Prostate gland (tissue), 2 donors: Measurements from ENCODE around the gene LBR. TPM values are rescaled to one million over a fixed set of nuclear protein-coding genes. Genes with fewer than 3 reads are reported as not detected.

Experiments
- DNase-seq: peaks from one replicate; pipeline ENCODE4 v3.0.0-alpha.2; 2019; ENCODE audit warnings: low spot score
- H3K27ac ChIP-seq, 2 donors: fragments of 200-600 bp; sonication (generic); 2 replicates each; pipeline ENCODE4 v1.5.1; 2017 to 2019
- H3K27me3 ChIP-seq: fragments of 200-600 bp; sonication (generic); replicated peaks from 2 replicates; pipeline ENCODE4 v1.5.1; 2019; ENCODE audit not compliant: insufficient read depth
- H3K36me3 ChIP-seq, 2 donors: fragments of 200-600 bp; sonication (generic); 1 replicate in 1 of 2; 2 replicates in 1 of 2; pipeline versions ENCODE4 v1.5.1 to v1.8.1; 2017 to 2019
- H3K4me1 ChIP-seq: fragments of 200-600 bp; sonication (generic); replicated peaks from 2 replicates; pipeline ENCODE4 v1.5.1; 2019
- H3K4me3 ChIP-seq, 2 donors: fragments of 200-600 bp; sonication (generic); 2 replicates each; pipeline ENCODE4 v1.5.1; 2017 to 2019
- H3K9me3 ChIP-seq: fragments of 200-600 bp; sonication (generic); 2 replicates; pipeline ENCODE4 v1.5.1; 2017
- CTCF ChIP-seq, 4 experiments: fragments of 200-600 bp in 2 of 4; fragments of 450-650 bp in 2 of 4; sonication (generic) in 2 of 4; IDR thresholded peaks; 1 replicate in 3 of 4; 2 replicates in 1 of 4; pipeline ENCODE4 v1.5.1; 2016 to 2019; ENCODE audit warnings: antibody characterized with exemption in 4 of 4, mild to moderate bottlenecking in 2 of 4, moderate library complexity in 2 of 4
- POLR2A ChIP-seq: fragments of 450-650 bp; IDR thresholded peaks from one replicate; pipeline ENCODE4 v1.6.1; 2016; ENCODE audit warnings: antibody characterized with exemption, mild to moderate bottlenecking
- POLR2AphosphoS5 ChIP-seq: sonication (generic); formaldehyde crosslinking; IDR thresholded peaks from one replicate; pipeline ENCODE4 v1.6.1; 2017; ENCODE audit warnings: antibody characterized with exemption
- WGBS: methylation state at CpG from one replicate; pipeline ENCODE4 v1.1.5; 2018; 5-methylcytosine and 5-hydroxymethylcytosine counted together
- intact Hi-C: fragments of 100-400 bp; cut with DNase I; formaldehyde crosslinking; loops from one replicate; pipeline ENCODE4 v1.14.2; 2022
- total RNA-seq, 2 donors: library from RNA; depleted of rRNA; stranded (reverse); fragments of >200 nt; gene quantifications; one replicate each; pipeline ENCODE4 v1.1.0, GENCODE V29; 2016

The LBR gene
- total RNA-seq, 2 donors from 2014 or later, result 28.7 to 36.4 TPM

DNA sequence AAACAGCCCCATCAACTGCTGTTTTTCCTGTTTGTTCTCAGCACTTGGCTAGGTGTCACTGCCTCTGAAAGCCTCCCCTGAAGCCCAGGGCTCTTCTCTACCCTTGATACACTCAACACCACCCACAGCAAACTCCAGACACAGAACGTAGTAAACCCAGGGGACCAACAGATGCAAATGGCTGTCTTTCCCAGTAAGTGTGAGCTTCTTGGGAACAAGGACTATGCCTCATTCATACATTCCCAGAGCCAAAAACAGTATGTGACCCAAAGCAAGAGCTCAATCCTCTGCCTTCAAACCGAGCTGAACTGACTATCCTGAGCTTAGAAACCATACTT is 4.4 kb downstream of the LBR start:
- 57% methylated on average over 2 of the region's 2 CpGs for WGBS
- no peak overlapping the region for H3K4me3 ChIP-seq
- no peaks in the 10 kb centered on the region for H3K9me3 ChIP-seq
- no peaks in the 10 kb centered on the region for H3K36me3 ChIP-seq
- TF ChIP-seq CTCF (IDR thresholded peaks at IDR 0.05) (no peak), POLR2A (no peak), POLR2AphosphoS5 (no peak)
- H3K4me1 ChIP-seq, result peaks cover 18% of the 10 kb centered on the region
- no peak for DNase-seq
- H3K27ac ChIP-seq, result peak overlapping the region in 1 of 2 donors; percentile 1
- no peaks in the 10 kb centered on the region for H3K27me3 ChIP-seq
- intact Hi-C loops, result loop anchor here (10.0 kb wide), 1 partner anchor 641 kb away; the partner anchor contains the start of gene H3-3A

DNA sequence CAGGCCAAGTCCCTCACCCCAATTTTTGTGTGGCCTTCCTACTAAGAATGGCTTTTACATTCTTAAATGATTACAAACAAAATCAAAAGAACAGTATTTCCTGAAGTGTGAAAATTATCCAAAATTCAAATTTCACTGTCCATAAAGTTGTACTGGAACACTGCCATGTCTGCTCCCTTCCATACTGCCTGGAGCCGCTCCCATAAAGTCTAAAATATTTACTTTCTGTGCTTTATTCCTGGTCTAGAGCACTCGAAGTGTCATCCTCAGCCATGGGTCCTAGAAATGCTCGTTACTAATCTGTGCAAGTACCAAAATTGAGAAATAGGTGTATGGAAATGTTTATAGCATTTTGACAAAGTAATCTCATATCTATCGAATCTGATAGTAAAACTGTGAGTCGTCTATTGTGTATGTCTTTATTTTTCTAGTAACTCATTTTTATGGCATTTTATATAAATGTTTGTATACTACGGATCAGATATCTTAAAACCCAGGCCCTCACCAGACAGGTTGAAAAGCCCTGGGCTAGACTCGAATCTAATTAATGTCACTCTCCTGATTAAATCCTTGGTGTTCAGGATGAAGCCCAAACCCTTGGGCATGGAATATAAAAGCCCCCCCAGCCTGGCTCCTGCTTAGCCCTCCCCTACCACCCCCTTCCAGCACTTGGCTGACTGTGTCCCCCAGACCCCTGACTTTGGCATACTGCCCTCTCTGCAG is 4.9 kb downstream of the LBR start:
- H3K27me3 ChIP-seq, result no peaks in the 10 kb centered on the region
- H3K27ac ChIP-seq, result peak overlapping the region in 1 of 2 donors; percentile 1
- 23% methylated on average over 7 of the region's 7 CpGs for WGBS
- DNase-seq, result no peak
- H3K36me3 ChIP-seq, result no peaks in the 10 kb centered on the region
- H3K4me1 ChIP-seq, result peaks cover 21% of the 10 kb centered on the region
- no peak overlapping the region for H3K4me3 ChIP-seq
- H3K9me3 ChIP-seq, result no peaks in the 10 kb centered on the region
- TF ChIP-seq POLR2AphosphoS5 (no peak), CTCF (IDR thresholded peaks at IDR 0.05) (no peak), POLR2A (no peak)
- intact Hi-C loops, result loop anchor here (10.0 kb wide), 1 partner anchor 642 kb away; the partner anchor contains the start of gene H3-3A

DNA sequence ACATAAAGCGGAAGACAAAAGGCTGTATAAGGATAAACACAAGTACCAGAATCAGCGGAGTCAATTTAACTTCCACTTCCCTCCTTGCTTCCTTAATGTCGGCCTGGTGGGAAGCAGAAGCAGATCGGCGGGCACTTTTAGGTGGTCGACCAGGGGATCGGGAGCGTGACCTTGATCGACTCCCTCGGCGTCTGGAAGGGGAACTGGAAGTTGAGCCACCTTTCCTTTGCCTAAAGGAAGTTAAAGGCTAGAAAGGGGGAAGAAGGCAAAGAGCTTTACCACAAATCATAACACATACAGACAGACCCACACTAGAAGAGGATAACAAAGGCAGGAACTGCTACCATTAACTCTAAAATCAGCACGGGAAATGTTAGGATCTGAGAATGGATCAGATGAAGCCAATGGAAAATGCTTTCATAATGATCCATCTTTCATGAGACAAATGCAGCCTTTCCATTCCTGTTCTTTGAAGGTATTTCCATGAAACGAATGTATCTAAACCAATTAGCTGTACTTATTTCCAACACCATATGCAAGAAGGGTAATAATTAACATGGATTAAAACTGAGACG is 5.7 kb downstream of the LBR start:
- no peak for DNase-seq
- Histone ChIP-seq H3K4me1 (peaks cover 25% of the 10 kb centered on the region), H3K36me3 (no peaks in the 10 kb centered on the region), H3K9me3 (no peaks in the 10 kb centered on the region), H3K27me3 (no peaks in the 10 kb centered on the region), H3K4me3 (no peak overlapping the region), H3K27ac (no peak overlapping the region)
- 64% methylated on average over 14 of the region's 14 CpGs for WGBS
- intact Hi-C loops, result loop anchor here (10.0 kb wide), 1 partner anchor 643 kb away; the partner anchor contains the start of gene H3-3A
- TF ChIP-seq POLR2AphosphoS5, result no peak
- no peak for TF ChIP-seq CTCF (IDR thresholded peaks at IDR 0.05)
- no peak for TF ChIP-seq POLR2A

- H3K4me3 ChIP-seq, result no peak overlapping the region
- TF ChIP-seq POLR2AphosphoS5, result peak; percentile 20
- TF ChIP-seq CTCF (IDR thresholded peaks at IDR 0.05), result no peak
These were observed 9.2 kb downstream of the LBR start for GRCh38 chr1:225418598-225418997.

DNA sequence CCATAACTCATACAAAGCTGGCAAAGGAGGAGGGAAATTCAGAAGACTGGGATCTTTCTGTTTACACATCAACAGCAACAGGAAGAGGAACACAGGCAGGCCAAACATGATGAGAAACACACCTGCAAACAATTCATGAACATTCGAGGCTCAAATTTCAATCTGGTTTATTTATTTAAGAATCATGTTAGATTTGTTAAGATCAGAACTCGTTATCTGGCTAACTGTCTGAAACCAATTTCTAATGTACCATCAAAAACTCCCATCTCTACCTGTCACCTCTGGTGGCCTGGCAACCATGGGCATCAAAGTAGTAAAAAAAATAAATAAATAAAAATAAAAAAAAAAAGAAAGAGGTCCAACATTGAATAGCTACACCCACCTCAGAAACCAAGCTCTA is 9.8 kb downstream of the LBR start:
- no peak for DNase-seq
- intact Hi-C loops, result no loop called here
- Histone ChIP-seq H3K27ac (no peak overlapping the region), H3K27me3 (no peaks in the 10 kb centered on the region), H3K36me3 (no peaks in the 10 kb centered on the region), H3K4me3 (no peak overlapping the region), H3K9me3 (no peaks in the 10 kb centered on the region), H3K4me1 (peaks cover 18% of the 10 kb centered on the region)
- 33% methylated on average over 2 of the region's 2 CpGs for WGBS
- TF ChIP-seq POLR2AphosphoS5 (no peak), POLR2A (no peak), CTCF (IDR thresholded peaks at IDR 0.05) (no peak)

More at GRCh38 chr1:225418598-225418997, 9.2 kb downstream of the LBR start:
- Histone ChIP-seq H3K9me3 (no peaks in the 10 kb centered on the region), H3K4me1 (peaks cover 24% of the 10 kb centered on the region), H3K27ac (peak overlapping the region in 1 of 2 donors; percentile 10), H3K36me3 (no peaks in the 10 kb centered on the region), H3K27me3 (no peaks in the 10 kb centered on the region)
- 39% methylated on average over 4 of the region's 4 CpGs for WGBS
- peak; percentile 26 for DNase-seq
- intact Hi-C loops, result no loop called here
